ENCODE results near the gene UNC93B1.
A peak's percentile ranks its signal among the peaks of the same experiment; 100 is the strongest.
"Not testable (repeated sequence)": the region's sequence is repeated elsewhere in the genome, so short reads cannot be mapped to it uniquely, and the experiment has no call there.

The UNC93B1 gene

DNA sequence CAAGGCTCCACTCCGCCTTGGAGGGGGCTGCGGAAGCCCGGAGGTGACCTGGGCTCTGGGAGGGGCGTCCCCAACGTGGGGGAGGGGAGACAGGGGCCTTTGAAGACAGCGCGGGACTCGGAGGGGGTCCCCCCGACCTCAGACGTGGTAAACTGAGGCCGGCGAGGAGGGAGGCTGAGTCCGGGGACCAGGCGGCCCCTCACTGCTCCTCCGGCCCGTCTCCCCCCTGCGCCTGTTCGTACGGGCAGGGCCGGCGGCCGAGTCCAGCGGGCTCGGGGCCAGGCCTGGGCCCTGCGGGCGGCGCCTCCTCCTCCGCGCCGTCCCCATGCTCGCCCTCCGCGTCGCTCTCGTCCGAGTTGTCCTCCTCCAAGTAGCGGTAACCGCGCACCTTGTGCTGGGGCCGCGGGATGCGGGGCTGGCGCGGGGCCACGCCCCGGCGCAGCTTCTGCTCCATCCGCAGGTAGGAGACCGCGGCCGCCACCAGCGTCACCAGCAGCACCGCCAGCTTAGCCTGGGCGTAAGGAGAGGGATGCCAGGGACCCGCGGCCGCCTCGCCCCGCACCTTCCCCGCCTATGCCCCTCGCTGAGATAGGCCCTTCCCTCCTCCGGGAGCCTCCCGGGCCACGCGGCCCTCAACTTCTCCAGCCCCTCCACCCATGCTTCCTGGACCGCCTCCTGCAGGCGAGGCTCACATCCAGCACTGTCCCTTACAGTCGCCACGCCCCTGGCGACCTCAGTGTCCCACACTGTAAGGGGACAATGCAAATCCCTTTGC lies 12.4 kb downstream of the UNC93B1 start:
- not testable (repeated sequence) for DNase-seq (ENCODE audit: low read depth in 2 of 2)

DNA sequence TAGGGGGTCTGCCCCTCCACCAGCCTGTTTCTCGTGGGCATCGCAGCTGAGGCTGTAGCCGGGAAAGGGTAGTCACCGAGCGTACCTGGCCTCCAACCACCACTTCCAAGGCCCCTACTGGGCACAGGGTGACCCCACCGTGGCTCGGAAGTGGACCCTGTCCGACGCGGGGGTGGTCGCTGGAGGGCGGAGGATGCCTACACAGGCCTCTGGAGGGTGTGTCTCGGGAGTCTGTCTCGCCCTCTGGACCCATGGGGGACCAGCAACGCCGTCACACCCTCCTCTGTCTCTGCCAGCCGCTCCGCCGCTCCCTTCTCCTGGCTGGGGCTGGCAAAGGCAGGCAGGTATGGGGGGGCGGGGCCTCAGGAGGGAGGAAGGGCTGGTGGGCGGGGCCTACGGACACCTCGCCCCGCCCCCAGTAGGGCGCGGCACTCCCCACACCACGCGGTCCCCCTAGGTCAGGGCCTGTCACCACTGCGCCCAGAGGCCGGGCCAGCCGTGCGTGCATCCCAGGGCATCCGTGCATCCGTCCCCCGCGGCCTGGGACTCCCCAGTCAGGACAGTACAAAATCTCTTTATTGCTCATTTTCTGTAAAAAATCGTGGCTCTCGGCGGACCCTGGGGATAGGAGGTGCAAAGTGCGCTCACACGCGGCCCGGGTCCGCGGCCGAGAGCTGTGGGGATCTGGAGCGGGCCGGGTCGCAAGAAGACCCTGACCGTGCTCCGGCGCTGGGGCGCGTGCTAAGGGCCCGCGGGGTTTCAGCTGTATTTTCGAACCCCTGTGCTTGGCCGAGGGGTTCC lies 13.2 kb downstream of the UNC93B1 start:
- DNase-seq (ENCODE audit: low read depth in 2 of 2) = not testable (repeated sequence)

GRCh38 chr11:67985302-67985701 lies 18.6 kb downstream of the UNC93B1 start:
- not testable (repeated sequence) for DNase-seq (ENCODE audit: low read depth in 2 of 2)

GRCh38 chr11:67983951-67984350 lies 19.9 kb downstream of the UNC93B1 start:
- DNase-seq (ENCODE audit: low read depth in 2 of 2) = no peak

DNA sequence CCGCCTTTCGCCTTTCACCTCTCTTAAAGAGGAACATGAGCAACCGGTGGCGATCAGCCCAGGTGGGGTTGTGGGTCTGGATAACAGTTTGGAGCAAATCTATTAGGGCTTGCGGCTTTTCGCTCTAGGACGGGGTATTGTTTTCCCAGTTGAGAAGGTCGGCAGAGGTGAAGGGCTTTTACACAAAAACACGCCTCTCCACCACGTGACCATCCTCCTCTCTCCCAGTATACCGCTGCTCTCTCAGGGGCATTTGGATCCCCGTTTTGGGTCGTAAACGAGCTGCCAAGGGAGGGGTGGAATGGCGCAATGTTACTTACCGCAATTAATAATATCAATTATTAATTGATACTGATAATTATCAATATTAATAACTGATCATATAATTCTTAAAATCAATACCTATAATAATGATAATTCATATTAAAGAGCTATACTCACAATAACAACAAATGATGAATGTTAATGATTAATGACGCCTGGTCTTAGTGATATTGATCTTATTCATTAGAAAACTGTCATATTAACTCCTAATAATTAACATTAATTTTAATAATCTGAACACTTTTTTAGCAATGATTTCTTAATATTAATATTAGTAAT lies 21.5 kb downstream of the UNC93B1 start:
- not testable (repeated sequence) for DNase-seq (ENCODE audit: low read depth in 2 of 2)

- not testable (repeated sequence) for DNase-seq (ENCODE audit: low read depth in 2 of 2)
Measured at GRCh38 chr11:67981226-67981625, 22.7 kb downstream of the UNC93B1 start.

DNA sequence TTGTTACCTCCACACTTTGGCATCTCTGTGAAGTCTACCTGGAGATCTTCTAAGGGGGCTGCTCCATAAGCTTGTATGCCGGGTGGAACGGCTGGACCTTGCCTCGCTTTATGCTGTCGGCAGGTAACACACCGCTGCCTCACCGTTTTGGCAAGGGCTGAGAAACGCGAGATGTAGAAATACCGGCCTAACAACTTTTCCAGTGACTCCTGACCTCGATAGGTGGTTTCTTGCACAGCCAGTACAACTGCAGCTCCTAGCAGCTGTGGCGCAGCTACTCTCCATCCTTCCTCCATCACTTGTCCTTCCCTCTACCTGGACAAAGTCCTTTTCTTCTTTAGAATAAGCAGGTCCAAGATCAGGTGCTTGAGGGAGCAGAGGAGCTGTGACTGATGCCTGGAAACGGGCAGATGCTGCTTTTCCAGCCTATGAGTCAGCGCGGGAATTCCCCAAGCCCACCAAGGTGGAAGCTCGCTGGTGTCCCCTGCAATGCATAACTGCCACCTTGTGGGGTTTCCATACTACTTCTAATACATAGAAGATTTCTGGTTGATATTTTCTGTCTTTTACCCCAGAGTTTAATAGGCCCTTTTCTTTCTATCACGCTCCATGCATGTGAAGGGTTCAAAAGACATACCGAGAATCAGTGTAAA lies 25.0 kb downstream of the UNC93B1 start:
- DNase-seq (ENCODE audit: low read depth in 2 of 2) = not testable (repeated sequence)

- not testable (repeated sequence) for DNase-seq (ENCODE audit: low read depth in 2 of 2)
Measured at GRCh38 chr11:67974746-67975145, 29.2 kb downstream of the UNC93B1 start.

- DNase-seq (ENCODE audit: low read depth in 2 of 2) = not testable (repeated sequence)
Measured at GRCh38 chr11:67965830-67966348, 38.0 kb downstream of the UNC93B1 start.

- not testable (repeated sequence) for DNase-seq (ENCODE audit: low read depth in 2 of 2)
Measured at GRCh38 chr11:67964746-67965145, 39.2 kb downstream of the UNC93B1 start.

GRCh38 chr11:67963879-67964278 lies 40.0 kb downstream of the UNC93B1 start:
- DNase-seq (ENCODE audit: low read depth in 2 of 2) = not testable (repeated sequence)

- not testable (repeated sequence) for DNase-seq (ENCODE audit: low read depth in 2 of 2)
Measured at GRCh38 chr11:67963217-67963616, 40.7 kb downstream of the UNC93B1 start.

DNA sequence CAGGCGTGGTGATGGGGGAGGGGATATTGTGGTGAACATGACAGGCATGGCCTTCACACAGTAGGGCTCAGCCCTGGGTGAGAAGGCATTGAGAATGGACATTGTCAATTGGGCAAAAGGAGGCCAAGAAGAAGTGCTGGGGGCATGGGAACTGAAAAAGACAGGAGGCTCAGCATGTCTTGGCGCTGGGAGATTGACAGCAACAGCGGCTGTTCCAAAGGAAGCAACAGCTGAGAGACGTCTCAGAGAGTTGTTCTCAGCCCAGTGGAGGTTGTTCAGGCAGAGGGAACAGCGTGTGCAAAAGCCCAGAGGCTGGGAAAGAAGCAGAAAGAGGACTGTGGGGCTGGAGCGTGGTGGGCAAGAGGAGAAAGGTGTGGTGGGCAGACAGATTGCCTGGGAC lies 47.7 kb downstream of the UNC93B1 start:
- DNase-seq (ENCODE audit: low read depth in 2 of 2) = not testable (repeated sequence)

GRCh38 chr11:67955461-67956007 lies 48.4 kb downstream of the UNC93B1 start:
- DNase-seq (ENCODE audit: low read depth in 2 of 2) = peak; percentile 31 to 54

- not testable (repeated sequence) for DNase-seq (ENCODE audit: low read depth in 2 of 2)
Measured at GRCh38 chr11:67954971-67955370, 48.9 kb downstream of the UNC93B1 start.

DNA sequence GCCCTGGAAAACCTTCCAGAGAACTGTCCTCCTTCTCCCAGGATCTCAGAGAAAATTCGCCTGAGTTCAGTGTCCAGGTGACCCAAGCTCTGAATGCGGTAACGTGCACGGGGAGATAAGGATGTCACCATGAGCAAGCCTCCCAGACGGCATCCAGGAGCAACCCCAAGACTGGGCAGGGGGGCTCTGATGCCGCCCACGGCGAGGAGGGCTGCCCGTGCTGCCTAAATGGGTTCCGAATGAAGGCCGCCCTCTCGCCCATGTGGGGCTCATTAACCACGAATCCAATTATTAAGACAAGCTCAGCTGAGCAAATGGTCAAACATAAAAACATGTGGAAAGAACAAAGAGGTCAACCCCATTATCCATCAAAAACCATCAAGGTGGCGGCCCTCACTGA lies 49.6 kb downstream of the UNC93B1 start:
- DNase-seq (ENCODE audit: low read depth in 2 of 2) = not testable (repeated sequence)

GRCh38 chr11:67950705-67951104 lies 53.2 kb downstream of the UNC93B1 start:
- DNase-seq (ENCODE audit: low read depth in 2 of 2) = not testable (repeated sequence)

- not testable (repeated sequence) for DNase-seq (ENCODE audit: low read depth in 2 of 2)
Measured at GRCh38 chr11:67947785-67948184, 56.1 kb downstream of the UNC93B1 start.

GRCh38 chr11:67946403-67946802 lies 57.5 kb downstream of the UNC93B1 start:
- not testable (repeated sequence) for DNase-seq (ENCODE audit: low read depth in 2 of 2)

DNA sequence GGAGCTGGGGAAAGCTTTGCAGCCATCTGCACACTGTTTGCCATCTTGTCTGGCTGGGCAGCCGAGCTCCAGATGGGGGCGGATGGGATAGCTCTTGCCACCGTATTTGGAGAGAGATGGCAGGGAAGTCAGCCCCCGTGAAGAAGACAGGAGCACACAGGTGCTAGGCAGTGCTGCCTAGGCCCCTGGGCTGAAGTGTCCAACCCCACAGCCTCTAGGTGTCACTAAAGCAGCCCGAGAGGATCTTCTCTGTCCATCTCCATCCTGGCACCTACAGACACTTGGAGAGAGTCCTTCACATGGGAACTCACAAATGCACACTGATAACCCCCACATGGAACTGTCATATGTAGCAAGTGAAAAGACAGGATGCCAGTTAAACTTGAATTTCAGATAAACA lies 60.5 kb downstream of the UNC93B1 start:
- not testable (repeated sequence) for DNase-seq (ENCODE audit: low read depth in 2 of 2)
